IPS-20b (cell line): Measurements from ENCODE around the gene FCER1A.

Experiments used
- H3K27ac ChIP-seq: one replicate; pipeline ENCODE4 v1.5.1; 2013; ENCODE audit warnings: low read length
- H3K27me3 ChIP-seq: 2 replicates; pipeline ENCODE4 v1.6.1; 2013; ENCODE audit warnings: mild to moderate bottlenecking, low read length, inconsistent platforms; ENCODE audit not compliant: insufficient read depth
- H3K36me3 ChIP-seq: 2 replicates; pipeline ENCODE4 v1.6.1; 2013; ENCODE audit warnings: low read depth, mild to moderate bottlenecking, inconsistent platforms, low read length, moderate library complexity; ENCODE audit not compliant: insufficient read depth
- H3K4me1 ChIP-seq: 2 replicates; pipeline ENCODE4 v1.6.1; 2013; ENCODE audit warnings: mild to moderate bottlenecking, control low read depth, inconsistent platforms, low read length, moderate library complexity; ENCODE audit not compliant: insufficient read depth
- H3K4me3 ChIP-seq: 2 replicates; pipeline ENCODE4 v1.5.1; 2013; ENCODE audit warnings: mild to moderate bottlenecking, low read length, inconsistent platforms
- H3K9ac ChIP-seq: 2 replicates; pipeline ENCODE4 v1.6.1; 2013; ENCODE audit warnings: low read depth, mild to moderate bottlenecking, inconsistent platforms, low read length, moderate library complexity
- H3K9me3 ChIP-seq: 2 replicates; pipeline ENCODE4 v1.6.1; 2013; ENCODE audit warnings: mild to moderate bottlenecking, low read depth, low read length, inconsistent platforms; ENCODE audit not compliant: insufficient read depth

The FCER1A gene

DNA sequence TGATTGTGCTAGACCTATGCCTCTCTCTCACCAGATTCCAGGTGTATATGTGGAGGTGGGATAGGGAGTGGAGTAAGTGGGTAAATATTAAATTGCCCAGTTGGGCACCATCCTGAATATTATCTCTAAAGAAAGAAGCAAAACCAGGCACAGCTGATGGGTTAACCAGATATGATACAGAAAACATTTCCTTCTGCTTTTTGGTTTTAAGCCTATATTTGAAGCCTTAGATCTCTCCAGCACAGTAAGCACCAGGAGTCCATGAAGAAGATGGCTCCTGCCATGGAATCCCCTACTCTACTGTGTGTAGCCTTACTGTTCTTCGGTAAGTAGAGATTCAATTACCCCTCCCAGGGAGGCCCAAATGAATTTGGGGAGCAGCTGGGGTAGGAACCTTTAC is at the start of gene FCER1A:
FCER1A (plus strand) TSS at position 242 of the 400 bp plus-strand sequence; CDS start at position 271, 29 bp downstream.
- H3K9me3 ChIP-seq: no peaks in the 10 kb centered on the region
- no peak within 1 kb of the TSS for H3K4me3 ChIP-seq
- no peak within 1 kb of the TSS for H3K9ac ChIP-seq
- no peak within 1 kb of the TSS for H3K27ac ChIP-seq
- H3K4me1 ChIP-seq: no peaks in the 10 kb centered on the region; the same call in 1 of the 2 replicates
- no peaks in the 10 kb centered on the region for H3K36me3 ChIP-seq
- H3K27me3 ChIP-seq: no peaks in the 10 kb centered on the region

GRCh38 chr1:159261311-159261710 is 40.8 kb upstream of the FCER1A start:
- Histone ChIP-seq H3K27me3 (no peaks in the 10 kb centered on the region), H3K4me1 (no peaks in the 10 kb centered on the region), H3K4me3 (no peak overlapping the region), H3K36me3 (no peaks in the 10 kb centered on the region), H3K9ac (no peak overlapping the region), H3K27ac (no peak overlapping the region), H3K9me3 (no peaks in the 10 kb centered on the region)

DNA sequence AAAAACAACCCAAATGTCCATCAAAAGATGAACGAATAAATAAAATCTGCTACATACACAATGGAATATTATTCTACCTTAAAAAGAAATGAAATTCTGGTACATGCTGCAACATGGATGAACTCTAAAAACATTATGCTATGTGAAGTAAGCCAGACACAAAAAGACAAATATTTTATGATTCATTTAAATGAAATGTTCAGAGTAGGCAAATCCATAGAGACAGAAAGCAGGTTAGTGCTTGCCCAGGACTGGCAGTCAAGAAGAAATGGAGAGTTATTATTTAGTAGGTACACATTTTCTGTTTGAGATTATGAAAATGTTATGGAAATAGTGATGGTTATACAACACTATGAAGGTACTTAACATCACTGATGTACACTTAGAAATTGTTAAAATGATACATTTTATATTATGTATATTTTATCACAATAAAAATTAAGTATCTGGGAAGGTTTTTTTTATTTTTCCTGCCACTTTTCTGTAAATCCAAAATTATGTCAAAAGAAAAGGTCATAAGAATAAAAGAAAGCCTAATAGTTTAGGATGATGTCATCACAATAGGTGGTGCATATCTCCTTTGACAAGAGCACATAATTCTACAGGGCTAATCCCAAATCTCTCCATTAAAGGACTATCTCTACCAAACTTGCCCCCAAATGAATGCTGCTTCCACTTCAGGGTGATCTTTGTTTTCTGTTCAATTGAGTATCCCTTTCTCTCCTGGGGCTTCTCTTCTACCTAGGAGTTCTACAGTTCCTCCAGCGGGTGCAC is 40.2 kb upstream of the FCER1A start:
- H3K27ac ChIP-seq: no peak overlapping the region
- H3K27me3 ChIP-seq: no peaks in the 10 kb centered on the region
- no peaks in the 10 kb centered on the region for H3K9me3 ChIP-seq
- H3K4me3 ChIP-seq: no peak overlapping the region
- H3K9ac ChIP-seq: no peak overlapping the region
- H3K4me1 ChIP-seq: no peaks in the 10 kb centered on the region
- no peaks in the 10 kb centered on the region for H3K36me3 ChIP-seq

DNA sequence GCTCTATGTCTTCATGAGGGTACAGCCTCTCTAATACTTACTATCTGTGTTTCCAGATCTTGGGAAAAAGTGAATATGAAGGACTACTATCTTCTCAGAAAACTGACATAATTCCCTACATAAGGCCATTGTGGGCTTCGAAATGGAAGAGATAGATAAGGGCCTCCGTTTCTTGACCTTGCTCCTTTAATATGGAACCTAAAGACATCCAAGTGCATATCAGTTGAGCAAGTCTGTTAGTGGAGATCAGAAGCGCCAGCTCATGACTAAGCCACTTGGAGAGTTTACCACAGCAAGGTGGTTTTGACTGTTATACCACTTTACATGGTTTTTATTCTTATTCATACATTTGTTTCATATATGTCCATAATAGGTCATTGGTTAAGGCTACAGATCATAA is 35.3 kb upstream of the FCER1A start:
- Histone ChIP-seq H3K27me3 (no peaks in the 10 kb centered on the region), H3K9me3 (no peaks in the 10 kb centered on the region), H3K4me3 (no peak overlapping the region), H3K27ac (no peak overlapping the region), H3K4me1 (no peaks in the 10 kb centered on the region), H3K9ac (no peak overlapping the region), H3K36me3 (no peaks in the 10 kb centered on the region)

DNA sequence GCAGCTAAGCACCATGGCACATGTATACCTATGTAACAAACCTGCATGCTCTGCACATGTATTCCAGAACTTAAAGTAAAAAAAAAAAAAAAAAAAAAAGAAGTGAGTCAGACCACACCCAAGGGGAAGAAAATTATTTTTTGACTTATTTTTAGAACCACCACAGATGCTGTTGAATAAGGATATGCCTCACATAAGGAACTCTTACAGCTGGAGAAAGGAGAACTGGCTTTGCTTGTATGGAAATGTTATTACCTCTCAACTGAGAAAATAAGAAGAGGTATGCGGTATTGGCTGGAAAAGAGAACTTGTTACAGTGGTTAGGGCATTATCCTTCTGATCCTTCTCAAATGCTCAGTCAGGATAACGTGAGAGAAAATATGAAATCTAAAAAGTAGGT is 27.5 kb upstream of the FCER1A start:
- no peak overlapping the region for H3K27ac ChIP-seq
- no peaks in the 10 kb centered on the region for H3K36me3 ChIP-seq
- no peaks in the 10 kb centered on the region for H3K27me3 ChIP-seq
- H3K4me3 ChIP-seq: no peak overlapping the region
- no peaks in the 10 kb centered on the region for H3K9me3 ChIP-seq
- no peaks in the 10 kb centered on the region for H3K4me1 ChIP-seq
- no peak overlapping the region for H3K9ac ChIP-seq

GRCh38 chr1:159275891-159276290 is 26.2 kb upstream of the FCER1A start:
- H3K36me3 ChIP-seq: no peaks in the 10 kb centered on the region
- no peaks in the 10 kb centered on the region for H3K27me3 ChIP-seq
- H3K27ac ChIP-seq: no peak overlapping the region
- H3K4me3 ChIP-seq: no peak overlapping the region
- no peak overlapping the region for H3K9ac ChIP-seq
- no peaks in the 10 kb centered on the region for H3K9me3 ChIP-seq
- H3K4me1 ChIP-seq: no peaks in the 10 kb centered on the region

DNA sequence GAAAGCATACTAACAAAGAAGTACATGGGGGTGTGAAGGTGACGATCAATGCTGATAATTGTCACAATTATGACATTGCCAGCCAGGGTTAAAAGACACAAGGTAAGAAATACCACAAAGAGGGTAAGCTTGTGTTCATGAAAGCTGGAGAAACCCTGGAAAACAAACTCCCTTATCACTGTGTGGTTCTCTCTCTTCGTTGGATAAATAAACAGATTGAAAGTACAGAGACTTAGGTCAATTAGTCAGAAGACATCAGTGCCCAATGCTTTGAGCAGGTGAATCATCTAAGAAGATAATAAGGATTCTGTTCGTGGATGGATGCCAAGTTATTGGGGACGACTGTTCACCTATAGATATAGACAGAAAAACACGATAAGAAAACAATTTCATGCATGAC is 22.4 kb upstream of the FCER1A start:
- no peaks in the 10 kb centered on the region for H3K27me3 ChIP-seq

GRCh38 chr1:159282118-159282517 is 20.0 kb upstream of the FCER1A start:
- Histone ChIP-seq H3K27me3 (no peaks in the 10 kb centered on the region), H3K27ac (no peak overlapping the region), H3K4me3 (no peak overlapping the region), H3K9ac (no peak overlapping the region), H3K9me3 (no peaks in the 10 kb centered on the region), H3K4me1 (no peaks in the 10 kb centered on the region), H3K36me3 (no peaks in the 10 kb centered on the region)

More for the DNA sequence above, 22.4 kb upstream of the FCER1A start:
- Histone ChIP-seq H3K4me1 (no peaks in the 10 kb centered on the region), H3K4me3 (no peak overlapping the region), H3K9me3 (no peaks in the 10 kb centered on the region), H3K36me3 (no peaks in the 10 kb centered on the region), H3K9ac (no peak overlapping the region), H3K27ac (no peak overlapping the region)

DNA sequence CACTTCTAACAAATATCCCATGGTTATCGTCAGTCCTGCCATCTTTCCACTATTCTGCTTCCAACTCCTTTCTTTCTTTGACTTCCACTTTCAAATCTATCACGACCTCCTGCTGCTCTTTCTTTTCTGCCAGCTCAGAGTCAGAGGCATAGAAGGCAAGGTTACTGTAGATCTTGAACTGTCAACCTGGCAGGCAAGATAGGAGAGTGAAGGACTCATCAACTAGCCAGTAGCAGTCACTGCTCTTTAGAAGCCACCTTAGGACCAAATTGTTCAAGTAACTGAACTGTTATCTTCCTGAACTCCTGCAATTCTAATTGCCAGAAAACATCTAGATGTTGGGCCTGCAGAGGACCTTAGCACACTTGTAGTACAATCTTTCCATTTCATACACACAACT is 13.1 kb upstream of the FCER1A start:
- Histone ChIP-seq H3K36me3 (no peaks in the 10 kb centered on the region), H3K4me1 (no peaks in the 10 kb centered on the region), H3K9ac (no peak overlapping the region), H3K27ac (no peak overlapping the region), H3K27me3 (no peaks in the 10 kb centered on the region), H3K9me3 (no peaks in the 10 kb centered on the region), H3K4me3 (no peak overlapping the region)

DNA sequence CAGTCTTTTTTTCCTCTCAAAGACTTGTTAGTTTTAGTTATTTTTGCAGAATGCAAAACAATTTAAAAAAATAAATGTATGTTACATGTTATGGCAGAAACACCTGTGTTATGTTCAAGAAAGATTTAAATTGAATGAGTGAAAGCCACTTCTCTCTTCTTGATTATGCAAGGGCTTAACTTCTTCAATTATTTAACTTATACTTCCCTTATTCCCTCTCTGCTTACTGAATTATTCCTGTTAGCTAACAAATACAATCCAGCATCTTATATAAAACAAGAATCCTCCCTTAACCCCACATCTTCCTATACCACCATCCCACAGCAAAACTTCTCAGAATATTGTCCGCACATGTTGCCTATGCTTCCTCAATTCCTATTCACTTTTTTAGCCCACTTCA is 10.7 kb upstream of the FCER1A start:
- Histone ChIP-seq H3K27me3 (no peaks in the 10 kb centered on the region), H3K4me3 (no peak overlapping the region), H3K36me3 (no peaks in the 10 kb centered on the region), H3K9me3 (no peaks in the 10 kb centered on the region), H3K9ac (no peak overlapping the region), H3K27ac (no peak overlapping the region), H3K4me1 (no peaks in the 10 kb centered on the region)

DNA sequence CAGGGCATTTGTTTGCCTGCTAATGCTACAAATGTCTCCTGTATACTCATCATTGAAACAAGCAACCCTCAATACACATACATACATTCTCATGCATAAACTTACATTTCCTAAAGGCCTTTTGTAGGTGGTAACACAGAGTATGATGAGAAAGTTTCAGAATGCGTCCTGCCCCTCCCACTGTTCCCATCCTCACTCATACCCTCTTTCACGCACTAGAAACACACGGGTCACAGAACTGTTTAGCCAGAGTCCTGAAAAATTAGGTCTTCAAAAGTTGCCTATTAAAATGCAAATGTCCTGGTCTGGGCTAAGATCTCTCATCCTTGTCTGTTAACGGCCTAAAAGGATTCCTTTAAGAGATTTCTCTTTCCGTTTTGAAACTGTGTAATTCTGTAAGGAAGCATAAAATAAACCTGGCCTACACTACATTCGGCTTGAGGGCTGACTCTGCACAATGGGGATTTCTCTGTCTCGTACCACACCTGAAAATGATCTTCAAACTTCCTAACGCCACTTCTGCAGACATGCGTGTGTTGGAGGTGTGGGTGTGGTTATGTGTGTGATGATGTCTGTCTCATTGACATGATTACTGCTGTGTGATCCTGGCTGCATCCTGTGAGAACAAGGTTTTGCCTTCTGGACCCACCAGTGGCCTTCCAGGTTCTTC is 5.3 kb upstream of the FCER1A start:
- H3K27me3 ChIP-seq: no peaks in the 10 kb centered on the region
- H3K4me1 ChIP-seq: no peaks in the 10 kb centered on the region
- no peak overlapping the region for H3K27ac ChIP-seq
- no peak overlapping the region for H3K9ac ChIP-seq
- H3K4me3 ChIP-seq: no peak overlapping the region
- no peaks in the 10 kb centered on the region for H3K9me3 ChIP-seq
- no peaks in the 10 kb centered on the region for H3K36me3 ChIP-seq

GRCh38 chr1:159300146-159300545 is 2.0 kb upstream of the FCER1A start:
- Histone ChIP-seq H3K4me1 (no peaks in the 10 kb centered on the region), H3K27me3 (no peaks in the 10 kb centered on the region), H3K27ac (no peak overlapping the region)

More at GRCh38 chr1:159300146-159300545, 2.0 kb upstream of the FCER1A start:
- Histone ChIP-seq H3K9ac (no peak overlapping the region), H3K9me3 (no peaks in the 10 kb centered on the region), H3K36me3 (no peaks in the 10 kb centered on the region), H3K4me3 (no peak overlapping the region)
